Thyroid gland (tissue), 4 donors: ENCODE data around the gene ADAM11. TPM values are rescaled to one million over a fixed set of nuclear protein-coding genes. Genes with fewer than 3 reads are reported as not detected.

Experiments used
- DNase-seq, 2 donors: peaks; one replicate each; pipeline ENCODE4 v3.0.0-alpha.2; 2019
- H3K27ac ChIP-seq, 3 donors: fragments of 200-600 bp; sonication (generic); 1 replicate in 2 of 3; 2 replicates in 1 of 3; pipeline ENCODE4 v1.5.1; 2016 to 2019; ENCODE audit warnings: mild to moderate bottlenecking in 1 of 3, moderate library complexity in 1 of 3
- H3K27me3 ChIP-seq: fragments of 200-600 bp; sonication (generic); one replicate; pipeline ENCODE4 v1.5.1; 2019
- H3K36me3 ChIP-seq, 2 donors: fragments of 200-600 bp; sonication (generic); one replicate each; pipeline ENCODE4 v1.5.1; 2016 to 2019
- H3K4me1 ChIP-seq, 2 donors: fragments of 200-600 bp; sonication (generic); one replicate each; pipeline ENCODE4 v1.5.1; 2017 to 2019
- H3K4me3 ChIP-seq, 3 donors: fragments of 200-600 bp; sonication (generic); replicated peaks in 1 of 3; 1 replicate in 2 of 3; 2 replicates in 1 of 3; pipeline ENCODE4 v1.5.1; 2016; ENCODE audit warnings: mild to moderate bottlenecking in 1 of 3
- H3K9me3 ChIP-seq: fragments of 200-600 bp; sonication (generic); one replicate; pipeline ENCODE4 v1.5.1; 2017
- POLR2A ChIP-seq, 2 donors: fragments of 450-650 bp; IDR thresholded peaks; one replicate each; pipeline ENCODE4 v1.6.1; 2017; ENCODE audit warnings: antibody characterized with exemption in 2 of 2, mild to moderate bottlenecking in 2 of 2, moderate library complexity in 1 of 2
- WGBS, 2 donors: methylation state at CpG; one replicate each; pipeline ENCODE4 v1.1.5; 2017; 5-methylcytosine and 5-hydroxymethylcytosine counted together
- intact Hi-C: fragments of 100-400 bp; cut with DNase I; formaldehyde crosslinking; loops from one replicate; pipeline ENCODE4 v1.15.1; 2023
- small RNA-seq: library from RNA; depleted of rRNA; stranded (forward); fragments of <200 nt; gene quantifications from one replicate; pipeline ENCODE3, GENCODE V24; 2016
- total RNA-seq, 4 donors: library from RNA; depleted of rRNA; stranded (reverse); fragments of >200 nt; gene quantifications; one replicate each; pipeline ENCODE4 v1.2.3, GENCODE V29; 2016
- TF ChIP-seq, protein P1 (sequence below), 6 experiments: fragments of 200-600 bp in 3 of 6; fragments of 450-650 bp in 3 of 6; sonication (generic) in 3 of 6; IDR thresholded peaks; one replicate each; pipeline ENCODE4 v1.5.1; 2016 to 2019; ENCODE audit warnings: antibody characterized with exemption in 6 of 6, mild to moderate bottlenecking in 2 of 6, inconsistent platforms in 1 of 6, moderate library complexity in 1 of 6

ADAM11 gene
- total RNA-seq, 4 donors from 2014 or later = 0.22 to 0.29 (median 0.27) TPM; not detected in 1

- Histone ChIP-seq H3K4me1 (peaks cover 5 to 9% of the 10 kb centered on the region in 2 donors), H3K27ac (peak overlapping the region in 1 of 3 donors; percentile 56), H3K4me3 (peak overlapping the region in 1 of 3 donors; percentile 50), H3K27me3 (peaks cover 27% of the 10 kb centered on the region), H3K36me3 (no peaks in the 10 kb centered on the region), H3K9me3 (no peaks in the 10 kb centered on the region)
- DNase-seq = no peak
- TF ChIP-seq, protein P1, sequence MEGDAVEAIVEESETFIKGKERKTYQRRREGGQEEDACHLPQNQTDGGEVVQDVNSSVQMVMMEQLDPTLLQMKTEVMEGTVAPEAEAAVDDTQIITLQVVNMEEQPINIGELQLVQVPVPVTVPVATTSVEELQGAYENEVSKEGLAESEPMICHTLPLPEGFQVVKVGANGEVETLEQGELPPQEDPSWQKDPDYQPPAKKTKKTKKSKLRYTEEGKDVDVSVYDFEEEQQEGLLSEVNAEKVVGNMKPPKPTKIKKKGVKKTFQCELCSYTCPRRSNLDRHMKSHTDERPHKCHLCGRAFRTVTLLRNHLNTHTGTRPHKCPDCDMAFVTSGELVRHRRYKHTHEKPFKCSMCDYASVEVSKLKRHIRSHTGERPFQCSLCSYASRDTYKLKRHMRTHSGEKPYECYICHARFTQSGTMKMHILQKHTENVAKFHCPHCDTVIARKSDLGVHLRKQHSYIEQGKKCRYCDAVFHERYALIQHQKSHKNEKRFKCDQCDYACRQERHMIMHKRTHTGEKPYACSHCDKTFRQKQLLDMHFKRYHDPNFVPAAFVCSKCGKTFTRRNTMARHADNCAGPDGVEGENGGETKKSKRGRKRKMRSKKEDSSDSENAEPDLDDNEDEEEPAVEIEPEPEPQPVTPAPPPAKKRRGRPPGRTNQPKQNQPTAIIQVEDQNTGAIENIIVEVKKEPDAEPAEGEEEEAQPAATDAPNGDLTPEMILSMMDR (IDR thresholded peaks at IDR 0.05) = no peak
- no peak for TF ChIP-seq POLR2A (IDR thresholded peaks at IDR 0.05)
- intact Hi-C loops = no loop called here
- 21 to 22% methylated on average over 13 to 16 of the region's 58 CpGs for WGBS, 2 donors
These were observed 71.8 kb downstream of the ADAM11 start for GRCh38 chr17:44830359-44831288.

DNA sequence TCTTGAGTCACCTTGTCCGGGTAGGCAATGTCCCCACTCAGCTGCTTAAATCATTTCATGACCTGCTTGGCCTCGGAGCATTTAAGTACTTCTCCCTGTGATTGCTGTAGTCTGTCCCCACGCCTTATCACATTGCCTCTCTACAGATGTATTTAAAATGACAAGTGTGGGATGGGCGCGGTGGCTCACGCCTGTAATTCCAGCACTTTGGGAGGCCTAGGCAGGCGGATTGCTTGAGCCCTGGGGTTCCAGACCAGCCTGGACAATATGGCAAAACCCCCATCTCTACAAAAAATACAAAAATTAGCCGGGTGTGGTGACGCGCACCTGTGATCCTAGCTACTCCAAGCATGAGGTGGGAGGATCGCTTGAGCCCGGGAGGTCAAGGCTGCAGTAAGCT, 72.6 kb downstream of the ADAM11 start:
- TF ChIP-seq, protein P1 (IDR thresholded peaks at IDR 0.05) = no peak
- no peak for TF ChIP-seq POLR2A (IDR thresholded peaks at IDR 0.05)
- WGBS, 2 donors = 88 to 92% methylated on average over 12 of the region's 12 CpGs
- Histone ChIP-seq H3K36me3 (no peaks in the 10 kb centered on the region), H3K4me3 (no peak overlapping the region), H3K4me1 (peaks cover 5 to 9% of the 10 kb centered on the region in 2 donors), H3K27ac (no peak overlapping the region), H3K9me3 (no peaks in the 10 kb centered on the region), H3K27me3 (peaks cover 22% of the 10 kb centered on the region)
- intact Hi-C loops = no loop called here
- DNase-seq = no peak

Small RNAs within 50 kb of the gene (small RNA-seq; reads per million reads assigned to genes)
- gene RN7SL819P = not detected

Other genes with a start within 250 kb of the ADAM11 start
- 1 to 10 TPM; 1.8 to 7.1 (median 4.5) TPM for gene FZD2, start 201.5 kb upstream of the ADAM11 start, total RNA-seq
- gene MEIOC, start 102.5 kb upstream of the ADAM11 start, total RNA-seq = under 1 TPM in 2 of 4 donors, not detected in 2; 0.27 to 0.33 TPM
- 10 to 100 TPM; 15.7 to 21.0 (median 18.8) TPM for gene CCDC43, start 69.2 kb upstream of the ADAM11 start, total RNA-seq
- 1 to 10 TPM; 2.4 to 8.0 (median 5.1) TPM for gene DBF4B, start 50.3 kb upstream of the ADAM11 start, total RNA-seq
- gene GJC1, start 71.3 kb downstream of the ADAM11 start, total RNA-seq = 1 to 10 TPM; 1.4 to 6.1 (median 3.8) TPM
- not detected for gene HIGD1B, start 88.9 kb downstream of the ADAM11 start, total RNA-seq
- gene EFTUD2, start 140.5 kb downstream of the ADAM11 start, total RNA-seq = 100 to 1,000 TPM in 1 of 4 donors, 10 to 100 TPM in 3; 49.2 to 110 (median 75.1) TPM
- 1 to 10 TPM in 2 of 4 donors, under 1 TPM in 1, not detected in 1; 0.33 to 2.3 (median 2.0) TPM for gene GFAP, start 156.5 kb downstream of the ADAM11 start, total RNA-seq
- gene KIF18B, start 188.8 kb downstream of the ADAM11 start, total RNA-seq = under 1 TPM in 3 of 4 donors, not detected in 1; 0.11 to 0.50 (median 0.34) TPM
- under 1 TPM in 2 of 4 donors, not detected in 2; 0.59 to 0.75 TPM for gene C1QL1, start 209.3 kb downstream of the ADAM11 start, total RNA-seq